ENCODE results near the gene PRKN.

GRCh38 chr6:162702446-162702845 is 25.1 kb downstream of the PRKN start:
- TF ChIP-seq CTCF (IDR thresholded peaks at IDR 0.05; ENCODE audit: extremely low read depth in 1 of 2, insufficient read depth in 1 of 2, low read depth in 1 of 2, low read length in 2 of 2) (no peak), POLR2A (IDR thresholded peaks at IDR 0.05; ENCODE audit: low read depth, low read length) (no peak), FOS (IDR thresholded peaks at IDR 0.05; ENCODE audit: borderline replicate concordance, insufficient read depth, low read length) (no peak), MYC (IDR thresholded peaks at IDR 0.05; ENCODE audit: low read depth, low read length) (no peak), MAX (IDR thresholded peaks at IDR 0.05; ENCODE audit: insufficient read depth, insufficient read length) (no peak), EZH2 (IDR thresholded peaks at IDR 0.05; ENCODE audit: borderline replicate concordance, low read depth, low read length, severe bottlenecking) (no peak), POLR2AphosphoS5 (IDR thresholded peaks at IDR 0.05; ENCODE audit: insufficient read depth, low read depth, low read length) (no peak)

Measured in endothelial cell of umbilical vein (primary cell).